GM12878 (cell line): ENCODE results near the gene UNC119B. TPM values are rescaled to one million over a fixed set of nuclear protein-coding genes. Genes with fewer than 3 reads are reported as not detected.

Experiments used
- ATAC-seq: fragments of 200-7000 bp; cut with Tn5 transposase; 3 replicates; pipeline ENCODE4 v1.9.1; 2020; ENCODE audit warnings: mild to moderate bottlenecking, moderate library complexity
- BruUV-seq: library from RNA; stranded (reverse); fragments of 400-500 nt; replicated peaks from 2 replicates; lab custom pipeline; 2021; lab: Mats Ljungman, UMichigan
- CTCF ChIA-PET: fragments of 300-600 bp; sonication (Branson Sonifier 250); formaldehyde crosslinking; extraction: SDS; loops from one replicate; lab custom pipeline; 2021; ENCODE audit warnings: inconsistent platforms; lab: Yijun Ruan, JAX
- POLR2A ChIA-PET: fragments of 350-600 bp; formaldehyde crosslinking; extraction: SDS; loops from one replicate; lab custom pipeline; 2021; ENCODE audit warnings: inconsistent platforms; lab: Charles Lee
- RAD21 ChIA-PET: fragments of 300-600 bp; sonication (Branson Sonifier 250); formaldehyde crosslinking; loops from one replicate; lab custom pipeline; 2023; ENCODE audit warnings: antibody characterized with exemption; ENCODE audit not compliant: unreplicated experiment; lab: Charles Lee
- SMC1A ChIA-PET: fragments of 300-600 bp; sonication (Branson Sonifier 250); formaldehyde crosslinking; loops from one replicate; lab custom pipeline; 2023; ENCODE audit not compliant: unreplicated experiment, uncharacterized antibody; lab: Charles Lee
- DNase-seq: peaks from one replicate; pipeline ENCODE4 v3.0.0-alpha.2; 2011; ENCODE audit warnings: low read depth, low spot score
- FAIRE-seq: peaks from 3 replicates; lab custom pipeline; 2011; peaks lifted over from hg19 to GRCh38; lab: Jason Lieb, UNC
- H2AFZ ChIP-seq: 2 replicates; pipeline ENCODE4 v1.6.0; 2011; ENCODE audit warnings: low read depth, low read length, control low read depth; ENCODE audit not compliant: control insufficient read depth
- H3K27ac ChIP-seq: 2 replicates; pipeline ENCODE4 v1.5.1; 2011; ENCODE audit warnings: control low read depth; ENCODE audit not compliant: control insufficient read depth, insufficient read depth
- H3K27me3 ChIP-seq, 2 experiments: replicated peaks in 1 of 2; 2 replicates each; pipeline versions ENCODE4 v1.6.0 to v1.6.1; 2011; ENCODE audit warnings: low read length in 1 of 2; ENCODE audit not compliant: control insufficient read depth in 2 of 2, insufficient read depth in 2 of 2
- H3K36me3 ChIP-seq, 2 experiments: 2 replicates each; pipeline ENCODE4 v1.5.1; 2011; ENCODE audit warnings: low read length in 1 of 2; ENCODE audit not compliant: control insufficient read depth in 2 of 2, insufficient read depth in 2 of 2
- H3K4me1 ChIP-seq: 2 replicates; pipeline ENCODE4 v1.6.1; 2011; ENCODE audit warnings: mild to moderate bottlenecking, low read length, moderate library complexity, mixed read lengths; ENCODE audit not compliant: control insufficient read depth, insufficient read depth
- H3K4me2 ChIP-seq: 2 replicates; pipeline ENCODE4 v1.6.0; 2011; ENCODE audit warnings: control low read depth; ENCODE audit not compliant: control insufficient read depth, insufficient read depth
- H3K4me3 ChIP-seq: fragments of 200-600 bp; sonication (generic); 2 replicates; pipeline ENCODE4 v1.5.1; 2016
- H3K79me2 ChIP-seq: 2 replicates; pipeline ENCODE4 v1.6.0; 2011; ENCODE audit warnings: low read length; ENCODE audit not compliant: control insufficient read depth, insufficient read depth
- H3K9ac ChIP-seq: 2 replicates; pipeline ENCODE4 v1.8.0; 2011; ENCODE audit warnings: low read length, control low read depth, mixed read lengths; ENCODE audit not compliant: control insufficient read depth, insufficient read depth
- H3K9me3 ChIP-seq: replicated peaks from 3 replicates; pipeline ENCODE4 v1.5.1; 2011; ENCODE audit warnings: mild to moderate bottlenecking, low read length; ENCODE audit not compliant: control insufficient read depth, insufficient read depth
- H4K20me1 ChIP-seq: 2 replicates; pipeline ENCODE4 v1.6.0; 2011; ENCODE audit not compliant: control insufficient read depth, insufficient read depth
- NFYA ChIP-seq: IDR thresholded peaks from 2 replicates; pipeline ENCODE4 v1.6.1; 2011; ENCODE audit warnings: low read depth, mild to moderate bottlenecking, low read length, improper control_type of control experiment, borderline replicate concordance
- WGBS: methylation state at CpG from one replicate; pipeline ENCODE4 v1.1.6; 2016; ENCODE audit warnings: low lambda C conversion rate; ENCODE audit not compliant: insufficient replicate concordance, insufficient coverage; ENCODE audit errors: missing lambda C conversion rate; 5-methylcytosine and 5-hydroxymethylcytosine counted together
- in situ Hi-C: fragments of 300-500 bp; cut with MboI; formaldehyde crosslinking; loops from 9 replicates; pipeline ENCODE4 v1.14.3; 2018; ENCODE audit warnings: mixed read lengths
- intact Hi-C: fragments of 100-400 bp; cut with micrococcal nuclease; formaldehyde crosslinking; loops from one replicate; pipeline ENCODE4 v1.14.2; 2022; ENCODE audit not compliant: unreplicated experiment
- polyA plus RNA-seq, 11 experiments: library from polyadenylated mRNA; depleted of rRNA in 4 of 11; unstranded in 6 of 11; stranded (reverse) in 5 of 11; fragments of >200 nt; fragmentation: Nextera tagmentation in 4 of 11; fragmentation: Illumina TruSeq in 1 of 11; extraction: Ambion mirVana in 4 of 11; extraction: Trizol in 1 of 11; gene quantifications; 1 replicate in 1 of 11; 2 replicates in 10 of 11; pipeline versions ENCODE4 v1.2.1 to v1.2.3, GENCODE V29; 2011 to 2016; ENCODE audit warnings: inconsistent platforms in 2 of 11, missing spikeins in 2 of 11, low read depth in 1 of 11
- total RNA-seq, 4 experiments: library from RNA; depleted of rRNA in 3 of 4; stranded (reverse); fragments of >200 nt in 3 of 4; fragmentation: Illumina TruSeq in 1 of 4; extraction: Trizol in 1 of 4; gene quantifications; 2 replicates each; pipeline versions ENCODE4 v1.2.1 to v1.2.3, GENCODE V29; 2013 to 2021
- TF ChIP-seq, protein P1 (sequence below): fragments of 450-650 bp; formaldehyde crosslinking; IDR thresholded peaks from 2 replicates; pipeline ENCODE4 v1.4.0; 2022; ENCODE audit warnings: mild to moderate bottlenecking, moderate library complexity

UNC119B gene
- total and polyA plus RNA-seq, 10 of the 15 experiments (the other 5 are each of a cell fraction or from before 2014, with no cell fraction given) = 4.3 to 31.5 (median 10.5) TPM

DNA sequence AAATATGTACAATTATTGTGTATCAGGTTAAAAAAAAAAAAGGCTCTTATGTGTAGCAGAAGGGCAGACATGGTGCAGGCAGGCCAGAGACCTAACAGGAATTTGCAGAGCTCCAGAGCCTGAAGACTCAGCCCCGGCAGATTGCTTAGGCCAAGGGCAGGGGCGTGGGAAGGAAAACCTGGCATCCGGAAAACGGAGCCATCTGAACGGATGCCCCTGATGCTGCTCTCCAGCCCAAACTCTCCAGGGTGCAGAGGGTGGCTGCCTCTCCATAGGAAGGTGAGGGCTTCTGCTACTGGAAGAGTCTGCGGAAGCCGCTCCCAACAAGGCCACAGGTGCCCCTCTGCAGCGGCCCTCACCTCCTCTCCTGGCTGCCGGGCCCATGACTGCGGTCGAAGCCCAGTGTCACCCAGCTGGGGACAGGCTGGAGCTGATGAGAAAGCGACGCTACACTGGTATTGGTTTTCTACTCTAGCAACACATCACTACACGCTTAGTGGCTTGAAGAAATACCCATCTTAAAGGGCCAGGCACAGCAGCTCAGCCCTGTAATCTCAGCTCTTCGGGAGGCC lies 34.8 kb downstream of the UNC119B start:
- intact Hi-C loops (no loop called here), in situ Hi-C loops (no loop called here)
- SMC1A ChIA-PET = interaction anchor here (0.7 to 1.5 kb wide), 2 partner anchors 227 to 380 kb away, joined by 3 read pairs; no protein-coding TSS in a partner anchor
- no peak for ATAC-seq
- RAD21 ChIA-PET = interaction anchor here (0.9 to 1.0 kb wide), 2 partner anchors 23 to 227 kb away, joined by 3 to 5 read pairs; no protein-coding TSS in a partner anchor
- Histone ChIP-seq H3K4me1 (no peaks in the 10 kb centered on the region), H3K36me3 (no peaks in the 10 kb centered on the region), H2AFZ (no peak overlapping the region), H3K27me3 (no peaks in the 10 kb centered on the region), H4K20me1 (no peaks in the 10 kb centered on the region), H3K79me2 (no peaks in the 10 kb centered on the region), H3K9ac (no peak overlapping the region), H3K27ac (no peak overlapping the region), H3K4me3 (no peak overlapping the region), H3K4me2 (no peak overlapping the region), H3K9me3 (no peaks in the 10 kb centered on the region)
- POLR2A ChIA-PET = interaction anchor here (0.5 to 1.1 kb wide), 4 partner anchors 54 to 543 kb away, joined by 3 read pairs; partner anchors contain the start of gene POP5
- TF ChIP-seq NFYA = no peak
- TF ChIP-seq, protein P1, sequence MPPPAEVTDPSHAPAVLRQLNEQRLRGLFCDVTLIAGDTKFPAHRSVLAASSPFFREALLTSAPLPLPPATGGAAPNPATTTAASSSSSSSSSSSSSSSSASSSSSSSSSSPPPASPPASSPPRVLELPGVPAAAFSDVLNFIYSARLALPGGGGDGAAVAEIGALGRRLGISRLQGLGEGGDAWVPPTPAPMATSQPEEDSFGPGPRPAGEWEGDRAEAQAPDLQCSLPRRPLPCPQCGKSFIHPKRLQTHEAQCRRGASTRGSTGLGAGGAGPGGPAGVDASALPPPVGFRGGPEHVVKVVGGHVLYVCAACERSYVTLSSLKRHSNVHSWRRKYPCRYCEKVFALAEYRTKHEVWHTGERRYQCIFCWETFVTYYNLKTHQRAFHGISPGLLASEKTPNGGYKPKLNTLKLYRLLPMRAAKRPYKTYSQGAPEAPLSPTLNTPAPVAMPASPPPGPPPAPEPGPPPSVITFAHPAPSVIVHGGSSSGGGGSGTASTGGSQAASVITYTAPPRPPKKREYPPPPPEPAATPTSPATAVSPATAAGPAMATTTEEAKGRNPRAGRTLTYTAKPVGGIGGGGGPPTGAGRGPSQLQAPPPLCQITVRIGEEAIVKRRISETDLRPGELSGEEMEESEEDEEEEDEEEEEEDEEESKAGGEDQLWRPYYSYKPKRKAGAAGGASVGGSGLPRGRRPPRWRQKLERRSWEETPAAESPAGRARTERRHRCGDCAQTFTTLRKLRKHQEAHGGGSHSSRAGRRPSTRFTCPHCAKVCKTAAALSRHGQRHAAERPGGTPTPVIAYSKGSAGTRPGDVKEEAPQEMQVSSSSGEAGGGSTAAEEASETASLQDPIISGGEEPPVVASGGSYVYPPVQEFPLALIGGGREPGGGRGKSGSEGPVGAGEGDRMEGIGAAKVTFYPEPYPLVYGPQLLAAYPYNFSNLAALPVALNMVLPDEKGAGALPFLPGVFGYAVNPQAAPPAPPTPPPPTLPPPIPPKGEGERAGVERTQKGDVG (CRISPR knock-in tag) = no peak
- BruUV-seq = no TSS peak
- DNase-seq = no peak
- FAIRE-seq = no peak
- WGBS = 69% methylated on average over 15 of the region's 15 CpGs
- CTCF ChIA-PET = interaction anchor here (0.6 to 1.0 kb wide), 4 partner anchors 104 to 635 kb away, joined by 3 to 4 read pairs (median 3); no protein-coding TSS in a partner anchor
